Muscle of leg (tissue), 16 donors: ENCODE measurements around the gene NEU4. TPM values are rescaled to one million over a fixed set of nuclear protein-coding genes. Genes with fewer than 3 reads are reported as not detected.
"Not testable (repeated sequence)": the region's sequence is repeated elsewhere in the genome, so short reads cannot be mapped to it uniquely, and the experiment has no call there.

Experiments used
- DNase-seq: peaks from one replicate; pipeline ENCODE4 v3.0.0; 2013
- H3K27ac ChIP-seq: one replicate; pipeline ENCODE4 v1.5.1; 2013; ENCODE audit warnings: mild to moderate bottlenecking, low read length, control low read depth
- H3K27me3 ChIP-seq: one replicate; pipeline ENCODE4 v1.6.1; 2013; ENCODE audit warnings: low read length; ENCODE audit not compliant: control insufficient read depth, insufficient read depth
- H3K36me3 ChIP-seq: one replicate; pipeline ENCODE4 v1.6.1; 2013; ENCODE audit warnings: low read length; ENCODE audit not compliant: control insufficient read depth, insufficient read depth
- H3K4me1 ChIP-seq: one replicate; pipeline ENCODE4 v1.6.1; 2013; ENCODE audit warnings: low read length; ENCODE audit not compliant: control insufficient read depth, insufficient read depth
- H3K4me3 ChIP-seq: one replicate; pipeline ENCODE4 v1.5.1; 2013; ENCODE audit warnings: low read length, control low read depth
- H3K9me3 ChIP-seq: replicated peaks from 2 replicates; pipeline ENCODE4 v1.6.1; 2013; ENCODE audit warnings: low read depth, low read length; ENCODE audit not compliant: control insufficient read depth
- WGBS: methylation state at CpG from one replicate; pipeline ENCODE4 v1.1.5; 2013; ENCODE audit warnings: missing lambda C conversion rate; ENCODE audit not compliant: insufficient coverage; 5-methylcytosine and 5-hydroxymethylcytosine counted together
- long read RNA-seq, 11 donors: transcript quantifications; one replicate each; lab custom pipeline, GENCODE V29; 2026
- polyA plus RNA-seq, 8 donors: library from polyadenylated mRNA; unstranded; fragments of 120-200 nt; gene quantifications; one replicate each; pipeline versions ENCODE4 v1.2.1 to v1.2.3, GENCODE V29; 2013; ENCODE audit warnings: inconsistent platforms in 1 of 8, low replicate concordance in 1 of 8; ENCODE audit not compliant: insufficient read length in 8 of 8, insufficient read depth in 1 of 8
- total RNA-seq: library from RNA; stranded (reverse); fragments of 120-200 nt; gene quantifications from one replicate; pipeline ENCODE4 v1.2.4, GENCODE V29; 2013

The NEU4 gene, protein sequence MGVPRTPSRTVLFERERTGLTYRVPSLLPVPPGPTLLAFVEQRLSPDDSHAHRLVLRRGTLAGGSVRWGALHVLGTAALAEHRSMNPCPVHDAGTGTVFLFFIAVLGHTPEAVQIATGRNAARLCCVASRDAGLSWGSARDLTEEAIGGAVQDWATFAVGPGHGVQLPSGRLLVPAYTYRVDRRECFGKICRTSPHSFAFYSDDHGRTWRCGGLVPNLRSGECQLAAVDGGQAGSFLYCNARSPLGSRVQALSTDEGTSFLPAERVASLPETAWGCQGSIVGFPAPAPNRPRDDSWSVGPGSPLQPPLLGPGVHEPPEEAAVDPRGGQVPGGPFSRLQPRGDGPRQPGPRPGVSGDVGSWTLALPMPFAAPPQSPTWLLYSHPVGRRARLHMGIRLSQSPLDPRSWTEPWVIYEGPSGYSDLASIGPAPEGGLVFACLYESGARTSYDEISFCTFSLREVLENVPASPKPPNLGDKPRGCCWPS
- total RNA-seq (6.7 TPM), polyA plus RNA-seq (10 to 100 TPM in 1 of 8 donors, 1 to 10 TPM in 7; 4.6 to 10.1 (median 7.0) TPM)
- long read RNA-seq, donor 1 = 0 reads
- long read RNA-seq, donor 2 = 0 reads
- long read RNA-seq, donor 3, partial matches to known transcripts = 0 of 5 reads
- long read RNA-seq, donor 3, other reads (novel, unspliced or antisense) = 0 of 5 reads
- long read RNA-seq, donor 4, partial matches to known transcripts = 0 of 1 reads
- long read RNA-seq, donor 4, other reads (novel, unspliced or antisense) = 0 of 1 reads
- long read RNA-seq, donor 5, partial matches to known transcripts = 0 of 3 reads
- long read RNA-seq, donor 5, other reads (novel, unspliced or antisense) = 0 of 3 reads
- long read RNA-seq, donor 6, partial matches to known transcripts = 0 of 2 reads
- long read RNA-seq, donor 6, other reads (novel, unspliced or antisense) = 0 of 2 reads
- long read RNA-seq, donor 7, partial matches to known transcripts = 0 of 4 reads
- long read RNA-seq, donor 7, other reads (novel, unspliced or antisense) = 0 of 4 reads
- long read RNA-seq, donor 8 = 0 reads
- long read RNA-seq, donor 9, partial matches to known transcripts = 0 of 2 reads
- long read RNA-seq, donor 9, other reads (novel, unspliced or antisense) = 0 of 2 reads
- long read RNA-seq, donor 10, partial matches to known transcripts = 0 of 1 reads
- long read RNA-seq, donor 10, other reads (novel, unspliced or antisense) = 0 of 1 reads
- long read RNA-seq, donor 11, partial matches to known transcripts = 0 of 2 reads
- long read RNA-seq, donor 11, other reads (novel, unspliced or antisense) = 0 of 2 reads

DNA sequence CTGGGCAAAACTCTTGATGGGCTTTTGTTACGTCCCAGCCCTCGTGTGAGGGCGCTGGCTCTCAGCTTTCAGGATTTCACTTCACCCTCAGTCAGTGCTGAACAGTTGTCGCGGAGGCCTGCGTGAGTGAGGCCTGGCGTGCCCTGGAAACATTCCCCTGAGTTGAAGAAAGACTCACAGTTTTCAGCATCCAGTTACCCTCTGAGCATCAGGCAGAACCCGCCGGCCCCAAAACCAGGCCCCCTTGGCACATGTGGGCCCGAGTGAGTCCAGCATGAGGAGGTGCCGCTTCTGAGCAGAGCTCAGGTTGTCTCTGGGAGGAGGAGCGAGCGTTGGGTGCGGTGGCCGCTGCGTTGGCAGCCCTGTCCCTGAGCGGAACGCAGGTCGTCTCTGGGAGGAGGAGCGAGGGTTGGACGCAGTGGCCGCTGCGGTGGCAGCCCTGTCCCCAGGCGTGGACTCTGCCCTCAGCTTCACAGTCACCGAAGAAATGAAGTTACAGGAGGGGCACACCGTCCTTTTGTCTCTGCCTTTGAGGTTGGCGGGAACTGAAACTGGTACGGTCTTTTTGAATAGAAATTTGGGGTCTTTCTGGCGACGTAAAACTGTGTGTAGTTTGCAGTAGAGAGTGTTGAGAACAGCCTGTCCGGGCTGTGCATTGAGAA is at the start of gene NEU4:
Gene NEU4 (plus strand): TSS at position 473 of the 662 bp plus-strand sequence. CDS start 5,292 bp downstream, outside the sequence.
- peak; percentile 49 for DNase-seq
- peaks cover 64% of the 10 kb centered on the region for H3K4me1 ChIP-seq
- no peaks in the 10 kb centered on the region for H3K36me3 ChIP-seq
- peaks cover 11% of the 10 kb centered on the region for H3K27me3 ChIP-seq
- no peak within 1 kb of the TSS for H3K4me3 ChIP-seq
- no peaks in the 10 kb centered on the region for H3K9me3 ChIP-seq
- 66% methylated on average over 31 of the region's 31 CpGs for WGBS
- H3K27ac ChIP-seq = peak within 1 kb of the TSS; percentile 71

DNA sequence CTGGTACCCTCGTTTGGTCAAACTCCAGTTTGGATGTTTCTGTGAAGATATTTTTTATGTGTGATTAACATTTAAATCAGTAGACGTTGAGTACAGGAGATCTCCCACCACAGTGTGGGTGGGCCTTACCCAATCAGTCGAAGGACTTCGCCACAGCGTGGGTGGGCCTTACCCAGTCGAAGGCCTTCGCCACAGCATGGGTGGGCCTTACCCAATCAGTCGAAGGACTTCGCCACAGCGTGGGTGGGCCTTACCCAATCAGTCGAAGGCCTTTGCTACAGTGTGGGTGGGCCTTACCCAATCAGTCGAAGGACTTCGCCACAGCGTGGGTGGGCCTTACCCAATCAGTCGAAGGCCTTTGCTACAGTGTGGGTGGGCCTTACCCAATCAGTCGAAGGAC is 49.1 kb upstream of the NEU4 start:
- WGBS = no CpG with 5 or more reads among the region's 16 CpGs
- H3K36me3 ChIP-seq = peaks cover 45% of the 10 kb centered on the region
- not testable (repeated sequence) for DNase-seq, H3K4me1 ChIP-seq, H3K27ac ChIP-seq, H3K27me3 ChIP-seq, H3K4me3 ChIP-seq, H3K9me3 ChIP-seq

DNA sequence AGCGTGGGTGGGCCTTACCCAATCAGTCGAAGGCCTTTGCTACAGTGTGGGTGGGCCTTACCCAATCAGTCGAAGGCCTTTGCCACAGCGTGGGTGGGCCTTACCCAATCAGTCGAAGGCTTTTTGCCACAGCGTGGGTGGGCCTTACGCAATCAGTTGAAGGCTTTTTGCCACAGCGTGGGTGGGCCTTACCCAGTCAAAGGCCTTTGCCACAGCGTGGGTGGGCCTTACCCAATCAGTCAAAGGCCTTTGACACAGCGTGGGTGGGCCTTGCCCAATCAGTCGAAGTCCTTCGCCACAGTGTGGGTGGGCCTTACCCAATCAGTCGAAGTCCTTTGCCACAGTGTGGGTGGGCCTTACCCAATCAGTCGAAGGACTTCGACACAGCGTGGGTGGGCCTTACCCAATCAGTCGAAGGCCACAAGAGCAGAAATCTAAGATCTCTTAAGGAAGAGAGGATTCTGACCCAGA is 48.7 kb upstream of the NEU4 start:
- peaks cover 42% of the 10 kb centered on the region for H3K36me3 ChIP-seq
- no peak overlapping the region for H3K4me3 ChIP-seq
- H3K27me3 ChIP-seq = no peaks in the 10 kb centered on the region
- H3K9me3 ChIP-seq = no peaks in the 10 kb centered on the region
- H3K27ac ChIP-seq = no peak overlapping the region
- 95% methylated on average over 16 of the region's 17 CpGs for WGBS
- DNase-seq = no peak
- H3K4me1 ChIP-seq = no peaks in the 10 kb centered on the region

DNA sequence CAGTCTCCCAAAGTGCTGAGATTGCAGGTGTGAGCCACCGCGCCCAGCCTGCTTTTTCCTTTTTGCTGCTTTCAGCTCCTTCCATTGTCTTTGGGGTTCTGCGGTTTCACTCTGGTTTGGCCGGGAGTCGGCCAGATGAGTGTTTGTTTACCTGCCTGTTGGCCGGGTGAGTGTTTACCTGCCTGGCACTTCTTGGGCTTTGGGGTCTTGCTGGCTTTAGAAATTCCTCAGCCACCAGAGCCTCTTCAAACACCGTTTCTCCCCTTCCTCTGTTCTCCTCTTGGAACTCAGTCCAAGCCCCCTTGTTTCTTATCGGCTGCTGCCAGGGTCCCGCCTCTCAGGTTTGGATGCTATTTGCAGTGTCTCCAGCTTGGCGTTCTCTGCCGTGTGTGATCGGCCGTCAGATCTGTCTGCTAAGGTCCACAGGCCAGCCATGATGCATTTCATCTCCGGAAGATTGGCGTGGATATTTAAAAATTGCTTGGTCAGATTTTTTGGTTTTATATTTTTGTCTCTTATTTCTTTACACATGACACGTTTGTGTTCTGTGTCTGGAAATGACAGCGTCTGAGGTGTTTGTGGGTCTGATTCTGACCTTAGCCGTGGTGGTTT is 46.6 kb upstream of the NEU4 start:
- H3K4me3 ChIP-seq = no peak overlapping the region
- no peaks in the 10 kb centered on the region for H3K9me3 ChIP-seq
- no peak overlapping the region for H3K27ac ChIP-seq
- 63% methylated on average over 10 of the region's 18 CpGs for WGBS
- no peak for DNase-seq
- H3K36me3 ChIP-seq = peaks cover 27% of the 10 kb centered on the region
- H3K4me1 ChIP-seq = no peaks in the 10 kb centered on the region
- no peaks in the 10 kb centered on the region for H3K27me3 ChIP-seq

DNA sequence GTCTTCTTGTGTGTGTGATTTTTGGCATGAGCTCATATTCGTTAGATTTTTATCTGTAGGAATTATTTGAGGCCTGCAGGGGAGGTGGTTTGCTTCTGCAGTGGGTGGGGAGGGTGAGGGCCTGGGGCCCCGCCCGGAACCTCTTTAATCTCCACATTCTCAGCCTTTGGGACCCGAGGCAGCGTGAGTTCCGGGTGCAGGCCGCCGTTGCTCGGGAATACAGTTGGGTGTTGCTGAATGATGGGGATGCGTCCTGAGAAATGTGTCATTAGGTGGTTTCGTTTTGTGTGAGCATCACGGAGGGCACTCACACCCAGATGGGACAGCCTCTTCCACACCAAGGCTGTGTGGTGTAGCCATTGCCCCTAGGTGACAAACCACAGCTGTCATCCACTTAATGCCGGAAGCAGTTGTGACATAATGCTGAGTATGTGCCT is 46.0 kb upstream of the NEU4 start:
- 76% methylated on average over 4 of the region's 13 CpGs for WGBS
- no peak for DNase-seq
- H3K4me1 ChIP-seq = no peaks in the 10 kb centered on the region
- no peaks in the 10 kb centered on the region for H3K27me3 ChIP-seq
- H3K4me3 ChIP-seq = no peak overlapping the region
- no peak overlapping the region for H3K27ac ChIP-seq
- H3K36me3 ChIP-seq = peaks cover 27% of the 10 kb centered on the region
- H3K9me3 ChIP-seq = no peaks in the 10 kb centered on the region

DNA sequence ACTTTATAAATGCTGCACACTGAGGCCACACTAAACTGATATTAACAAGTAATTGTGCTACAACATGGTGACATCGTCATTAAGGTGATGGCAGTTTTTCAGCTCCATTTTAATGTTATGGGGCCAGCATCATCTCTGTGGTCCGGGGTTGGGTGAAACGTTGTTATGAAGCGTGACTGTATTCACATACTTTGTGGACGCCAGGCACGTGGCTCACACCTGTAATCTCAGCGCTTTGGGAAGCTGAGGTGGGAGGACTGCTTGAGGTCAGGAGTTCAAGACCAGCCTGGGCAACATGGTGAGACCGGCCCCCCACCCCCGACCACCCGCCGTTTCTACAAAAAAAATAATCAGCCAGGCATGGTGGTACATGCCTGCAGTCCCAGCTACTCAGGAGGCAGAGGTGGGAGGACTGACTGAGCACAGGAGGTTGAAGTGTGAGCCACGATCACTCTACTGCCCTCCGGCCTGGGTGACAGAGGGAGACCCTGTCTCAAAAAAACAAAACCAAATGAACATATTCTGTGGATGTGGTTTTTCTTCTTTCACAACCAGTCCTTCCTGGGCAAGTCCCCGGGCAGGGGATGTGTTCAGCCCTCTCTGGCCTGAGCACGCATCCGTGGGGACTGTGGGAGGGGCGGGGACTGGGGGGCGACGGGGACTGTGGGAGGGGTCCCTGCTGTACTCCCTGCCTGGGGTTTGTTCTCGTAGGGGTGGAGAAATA is 45.3 kb upstream of the NEU4 start:
- no peaks in the 10 kb centered on the region for H3K4me1 ChIP-seq
- H3K36me3 ChIP-seq = peaks cover 25% of the 10 kb centered on the region
- no peaks in the 10 kb centered on the region for H3K27me3 ChIP-seq
- WGBS = 69% methylated on average over 8 of the region's 20 CpGs
- no peaks in the 10 kb centered on the region for H3K9me3 ChIP-seq
- H3K27ac ChIP-seq = no peak overlapping the region
- no peak for DNase-seq
- H3K4me3 ChIP-seq = no peak overlapping the region

DNA sequence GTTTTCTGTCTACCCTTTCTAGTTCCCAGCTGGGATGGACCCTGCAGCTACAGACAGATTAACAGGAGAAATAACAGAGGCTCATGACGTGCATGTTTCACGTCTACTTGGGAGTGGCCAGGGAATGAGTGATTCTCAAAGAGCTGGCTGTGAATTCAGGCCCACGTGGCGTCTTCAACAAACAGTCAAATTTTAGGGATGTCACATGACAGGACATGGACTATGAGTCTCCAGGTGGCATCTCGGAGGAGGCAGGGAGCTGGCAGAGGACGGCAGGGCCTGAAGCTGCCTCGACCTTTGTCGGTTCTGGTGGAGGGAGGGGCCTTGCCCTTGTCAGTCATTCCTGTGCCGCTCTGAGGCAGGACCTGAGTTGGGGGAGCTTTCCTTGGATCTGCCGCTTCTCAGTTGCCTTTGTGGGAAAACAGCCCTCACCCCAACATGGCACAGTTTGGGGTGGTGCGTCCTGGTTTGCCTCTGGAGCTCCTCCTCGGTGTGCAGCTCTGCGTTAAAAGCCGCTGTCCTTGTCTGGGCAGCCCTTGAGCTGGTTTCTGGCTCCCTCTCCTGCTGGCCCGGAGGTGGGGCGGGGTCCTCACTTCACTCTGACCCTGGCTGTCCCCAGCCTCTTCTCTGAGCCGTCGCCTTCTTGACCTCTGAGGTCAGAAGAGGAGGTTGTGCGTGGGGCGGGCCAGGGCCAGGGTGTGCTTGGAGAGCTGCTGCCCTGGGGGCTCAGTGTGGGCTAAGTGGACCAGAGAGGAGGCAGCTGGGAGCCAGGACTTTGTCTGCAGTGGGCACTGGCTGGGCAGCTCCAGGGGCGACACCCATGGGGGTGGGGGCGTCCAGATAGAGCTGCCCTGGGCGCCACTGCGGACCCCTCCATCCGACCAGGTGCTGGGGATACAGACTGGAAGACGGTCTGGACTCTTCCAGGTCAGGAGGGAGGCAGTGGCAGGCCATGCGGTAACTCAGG is 44.4 kb upstream of the NEU4 start:
- peak; percentile 27 for DNase-seq
- no peaks in the 10 kb centered on the region for H3K9me3 ChIP-seq
- no peak overlapping the region for H3K27ac ChIP-seq
- peaks cover 17% of the 10 kb centered on the region for H3K36me3 ChIP-seq
- H3K4me1 ChIP-seq = no peaks in the 10 kb centered on the region
- no peak overlapping the region for H3K4me3 ChIP-seq
- no peaks in the 10 kb centered on the region for H3K27me3 ChIP-seq
- WGBS = 64% methylated on average over 21 of the region's 27 CpGs
